GM12891 (cell line): ENCODE data around the gene APLN.

ENCODE experiments used
- POLR2A ChIP-seq: IDR thresholded peaks from 2 replicates; pipeline ENCODE4 v1.6.1; 2011; ENCODE audit warnings: low read depth, low read length, control low read depth
- POLR2AphosphoS5 ChIP-seq: IDR thresholded peaks from 2 replicates; pipeline ENCODE4 v1.6.1; 2011; ENCODE audit warnings: low read depth, low read length, control low read depth
- POU2F2 ChIP-seq: IDR thresholded peaks from 2 replicates; pipeline ENCODE4 v1.6.1; 2011; ENCODE audit warnings: low read depth, mild to moderate bottlenecking, control low read depth, low read length, moderate library complexity
- SPI1 ChIP-seq: IDR thresholded peaks from 2 replicates; pipeline ENCODE4 v1.6.1; 2011; ENCODE audit warnings: low read depth, low read length, control low read depth
- TAF1 ChIP-seq: IDR thresholded peaks from 2 replicates; pipeline ENCODE4 v1.6.1; 2011; ENCODE audit warnings: low read depth, low read length, control low read depth

DNA sequence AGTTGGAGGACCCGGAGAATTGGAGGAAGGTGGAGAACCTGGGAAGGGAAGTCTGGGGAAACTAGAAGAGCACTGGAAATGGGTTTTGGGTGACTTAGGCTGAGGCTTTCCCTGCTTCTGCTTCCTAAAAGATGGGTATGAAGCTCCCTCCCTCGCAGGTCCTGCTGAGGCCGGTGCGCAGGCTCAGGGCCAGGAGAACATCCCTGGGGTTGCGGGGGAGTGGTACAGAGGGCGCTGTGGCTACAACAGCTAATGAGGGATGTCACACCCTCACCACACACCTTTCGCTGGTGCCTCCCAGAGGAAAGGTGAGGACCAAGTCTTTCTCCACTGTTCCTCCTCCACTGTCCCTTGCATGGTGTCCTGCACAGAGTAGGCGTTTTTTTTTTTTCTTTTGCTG is 15.8 kb downstream of the APLN start:
- no peak for TF ChIP-seq POLR2AphosphoS5
- no peak for TF ChIP-seq POLR2A
- no peak for TF ChIP-seq SPI1
- TF ChIP-seq TAF1, result no peak
- TF ChIP-seq POU2F2, result no peak
